Heart left ventricle (tissue), 16 donors: Measurements from ENCODE around the gene ALAS1. TPM values are rescaled to one million over a fixed set of nuclear protein-coding genes. Genes with fewer than 3 reads are reported as not detected.

ENCODE experiments used
- ATAC-seq, 4 donors: fragments of 200-7000 bp; cut with Tn5 transposase; one replicate each; pipeline ENCODE4 v1.9.1; 2020 to 2022; ENCODE audit warnings: moderate library complexity in 4 of 4, mild to moderate bottlenecking in 3 of 4, moderate number of reproducible peaks in 1 of 4
- DNase-seq, 5 donors: peaks; one replicate each; pipeline ENCODE4 v3.0.0-alpha.2; 2020
- H3K27ac ChIP-seq, 12 donors: fragments of 200-600 bp; sonication (generic) in 4 of 12; one replicate each; pipeline versions ENCODE4 v1.5.0 to v1.8.0; 2016 to 2022; ENCODE audit warnings: mild to moderate bottlenecking in 2 of 12
- H3K27me3 ChIP-seq, 9 donors: fragments of 200-600 bp; sonication (generic) in 2 of 9; one replicate each; pipeline versions ENCODE4 v1.5.1 to v1.8.0; 2016 to 2022; ENCODE audit warnings: mild to moderate bottlenecking in 3 of 9
- H3K36me3 ChIP-seq, 9 donors: fragments of 200-600 bp; sonication (generic) in 2 of 9; one replicate each; pipeline versions ENCODE4 v1.5.0 to v1.8.0; 2018 to 2022; ENCODE audit warnings: mild to moderate bottlenecking in 2 of 9
- H3K4me1 ChIP-seq, 12 donors: fragments of 200-600 bp; sonication (generic) in 4 of 12; one replicate each; pipeline versions ENCODE4 v1.5.0 to v1.8.0; 2016 to 2022; ENCODE audit warnings: mild to moderate bottlenecking in 3 of 12
- H3K4me3 ChIP-seq, 12 donors: fragments of 200-600 bp; sonication (generic) in 4 of 12; one replicate each; pipeline versions ENCODE4 v1.5.0 to v1.8.0; 2017 to 2022; ENCODE audit warnings: mild to moderate bottlenecking in 9 of 12, moderate library complexity in 4 of 12
- H3K9me3 ChIP-seq, 12 donors: fragments of 200-600 bp; sonication (generic) in 4 of 12; one replicate each; pipeline versions ENCODE4 v1.5.0 to v1.8.0; 2016 to 2022; ENCODE audit warnings: mild to moderate bottlenecking in 1 of 12
- CTCF ChIP-seq, 12 donors: fragments of 200-600 bp; sonication (generic) in 4 of 12; IDR thresholded peaks; one replicate each; pipeline versions ENCODE4 v1.5.0 to v1.8.0; 2018 to 2022; ENCODE audit warnings: antibody characterized with exemption in 12 of 12, mild to moderate bottlenecking in 5 of 12
- POLR2A ChIP-seq, 2 donors: fragments of 450-650 bp; IDR thresholded peaks; one replicate each; pipeline ENCODE4 v1.6.1; 2017; ENCODE audit warnings: antibody characterized with exemption in 2 of 2, mild to moderate bottlenecking in 2 of 2, moderate library complexity in 2 of 2
- WGBS, 4 donors: extraction: QIAGEN DNeasy Blood & Tissue Kit in 2 of 4; methylation state at CpG; one replicate each; pipeline versions ENCODE4 v1.1.5 to v1.1.7; 2013 to 2018; 5-methylcytosine and 5-hydroxymethylcytosine counted together
- intact Hi-C, 10 donors: fragments of 100-400 bp; cut with DNase I; formaldehyde crosslinking; loops; one replicate each; pipeline versions ENCODE4 v1.11.1 to v1.14.2; 2022
- polyA plus RNA-seq, 2 donors: library from polyadenylated mRNA; stranded (reverse); fragments of 200-250 nt; gene quantifications; one replicate each; pipeline ENCODE4 v1.2.3, GENCODE V29; 2013
- total RNA-seq, 9 donors: library from RNA; depleted of rRNA in 2 of 9; stranded (reverse); fragments of >200 nt in 2 of 9; fragmentation: NEBNext Ultra II Directional in 3 of 9; extraction: Animal tissue kit (Norgen Biotek cat#: 25700) in 3 of 9; gene quantifications; one replicate each; pipeline versions ENCODE4 v1.1.0 to v1.2.4, GENCODE V29; 2016 to 2023
- donor health status: ischemic (EF 13 %, LVEDD 7.1; RV severe dilation, severe dysfunction).
- donor health status: healthy with polysubstance abuse.
- donor health status: DM: no; HTN: yes; CAD: no.
- donor health status: DM: no; HTN: no; CAD: no.
- donor health status: ischemic (EF 25% LVEDD 6.9; RV normal size, moderate dysfunction).
- donor health status: ischemic (EF 25% LVEDD 5.7; RV mildly dilated, moderate dysfunction).
- donor health status: healthy.
- donor health status: DM: yes; HTN: yes; CAD: no.
- donor health status: ischemic (EF 35%, LVEDD 5.7; RV mildly dilated, moderate dysfunction).
- donor health status: nonischemic (EF 11% LVEDD 7.7; RV severe dilation, severe dysfunction).
- donor health status: DM: yes; HTN: yes; CAD: no.
- donor health status: PGD.
- donor health status: ischemic (EF 29% LVEDD 5.4; RV normal size, mild dysfunction).
- donor health status: nonischemic (EF 23%, LVEDD 6.1; RV moderate dilation, normal function).

Gene ALAS1
- total and polyA plus RNA-seq, 11 donors = 77.9 to 213 (median 132) TPM

DNA sequence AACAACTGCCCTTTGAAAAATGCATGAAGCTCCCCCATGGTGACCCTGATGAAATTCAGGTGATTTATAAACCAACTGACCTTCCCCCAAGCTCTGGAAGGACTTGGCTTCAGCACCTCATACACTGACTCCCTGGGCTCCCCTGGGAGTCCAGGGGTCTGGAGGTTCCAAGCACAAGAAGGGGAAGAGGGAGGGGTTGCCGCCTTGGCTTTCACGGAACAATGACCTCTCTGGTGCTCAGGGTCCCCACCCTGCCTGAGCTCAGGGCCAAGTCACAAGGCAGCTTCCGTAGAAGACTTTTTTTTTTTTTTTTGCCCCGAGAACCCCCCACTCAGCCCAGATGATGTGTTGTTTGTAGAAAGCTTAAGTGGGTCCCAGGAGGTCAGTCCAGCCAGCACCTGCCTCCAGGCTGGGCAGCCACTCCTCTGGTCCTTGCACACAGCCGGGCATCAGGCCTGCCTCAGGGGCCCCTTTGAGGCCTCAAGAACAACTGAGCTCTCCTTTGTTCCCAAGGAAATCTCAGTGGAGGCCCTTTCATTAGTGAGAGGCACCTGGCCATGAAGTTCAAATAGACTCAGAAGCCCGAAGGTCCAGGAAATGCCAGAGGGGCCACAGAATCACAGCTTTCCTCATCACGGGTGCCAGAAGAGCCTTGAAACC, 14.0 kb upstream of the ALAS1 start:
- Histone ChIP-seq H3K4me3 (no peak overlapping the region), H3K27ac (peak overlapping the region; percentile 37 to 87 (median 73)), H3K4me1 (peaks cover 3 to 41% (median 21%) of the 10 kb centered on the region in 12 donors), H3K36me3 (no peaks in the 10 kb centered on the region), H3K9me3 (no peaks in the 10 kb centered on the region), H3K27me3 (no peaks in the 10 kb centered on the region)
- ATAC-seq = peak; percentile 70 to 93 (median 74)
- WGBS, 4 donors = 53 to 72% (median 64%) methylated on average over 6 to 7 of the region's 7 CpGs
- DNase-seq = peak; percentile 62 to 80 (median 73)
- intact Hi-C loops = loop anchor here in 1 of 10 donors (1.0 kb wide), 1 partner anchor 33 kb away; no protein-coding TSS in a partner anchor
- TF ChIP-seq CTCF (IDR thresholded peaks at IDR 0.05) = no peak
- no peak for TF ChIP-seq POLR2A (IDR thresholded peaks at IDR 0.05)

GRCh38 chr3:52184690-52185089, 13.3 kb upstream of the ALAS1 start:
- no peak overlapping the region for H3K4me3 ChIP-seq
- no peaks in the 10 kb centered on the region for H3K9me3 ChIP-seq
- intact Hi-C loops = loop anchor here in 1 of 10 donors (1.0 kb wide), 1 partner anchor 33 kb away; no protein-coding TSS in a partner anchor
- TF ChIP-seq CTCF (IDR thresholded peaks at IDR 0.05) = no peak
- TF ChIP-seq POLR2A (IDR thresholded peaks at IDR 0.05) = no peak
- H3K27me3 ChIP-seq = no peaks in the 10 kb centered on the region
- peak overlapping the region; percentile 37 to 87 (median 72) for H3K27ac ChIP-seq
- ATAC-seq = no peak
- WGBS, 4 donors = 94 to 97% (median 94%) methylated on average over 8 of the region's 8 CpGs
- DNase-seq = no peak
- peaks cover 3 to 45% (median 24%) of the 10 kb centered on the region in 12 donors for H3K4me1 ChIP-seq
- H3K36me3 ChIP-seq = no peaks in the 10 kb centered on the region

DNA sequence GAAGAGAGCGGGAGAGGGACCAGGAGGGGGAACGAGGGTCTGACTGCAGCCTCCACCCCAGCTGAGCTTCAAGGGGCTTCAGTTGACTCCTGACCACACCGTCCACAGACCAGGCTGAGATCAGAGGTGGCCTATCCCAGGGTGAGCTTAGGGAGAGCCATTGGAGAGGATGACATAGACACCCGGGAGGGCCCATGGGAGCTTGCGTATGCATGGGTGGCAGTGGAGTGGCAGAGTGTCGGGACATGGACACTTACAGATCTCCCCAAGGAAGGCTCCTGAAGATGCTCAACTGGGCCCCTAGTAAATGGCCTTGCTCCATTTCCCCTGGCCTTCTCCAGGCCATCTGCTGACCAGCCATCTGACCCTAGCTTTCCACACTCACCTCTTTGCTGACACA, 12.6 kb upstream of the ALAS1 start:
- Histone ChIP-seq H3K27me3 (no peaks in the 10 kb centered on the region), H3K9me3 (no peaks in the 10 kb centered on the region), H3K36me3 (no peaks in the 10 kb centered on the region), H3K4me3 (no peak overlapping the region), H3K4me1 (peaks cover 3 to 49% (median 29%) of the 10 kb centered on the region in 12 donors), H3K27ac (peak overlapping the region in 3 of 12 donors; percentile 66 to 80 (median 77))
- ATAC-seq (no peak), DNase-seq (no peak)
- 92 to 97% (median 95%) methylated on average over 6 of the region's 6 CpGs for WGBS, 4 donors
- intact Hi-C loops = no loop called here
- TF ChIP-seq POLR2A (IDR thresholded peaks at IDR 0.05) = no peak
- TF ChIP-seq CTCF (IDR thresholded peaks at IDR 0.05) = no peak

GRCh38 chr3:52185837-52186236, 12.1 kb upstream of the ALAS1 start:
- no peaks in the 10 kb centered on the region for H3K27me3 ChIP-seq
- no peak overlapping the region for H3K4me3 ChIP-seq
- intact Hi-C loops = no loop called here
- peak overlapping the region in 1 of 12 donors; percentile 77 for H3K27ac ChIP-seq
- TF ChIP-seq CTCF (IDR thresholded peaks at IDR 0.05) (no peak), POLR2A (IDR thresholded peaks at IDR 0.05) (no peak)
- WGBS, 4 donors = 91 to 100% (median 93%) methylated on average over 3 of the region's 3 CpGs
- H3K36me3 ChIP-seq = no peaks in the 10 kb centered on the region
- H3K4me1 ChIP-seq = peaks cover 3 to 54% (median 31%) of the 10 kb centered on the region in 12 donors
- H3K9me3 ChIP-seq = no peaks in the 10 kb centered on the region
- ATAC-seq (no peak), DNase-seq (no peak)
